Bronchial epithelial cell (primary cell): Measurements from ENCODE around the gene CCSER1. TPM values are rescaled to one million over a fixed set of nuclear protein-coding genes. Genes with fewer than 3 reads are reported as not detected.

Source experiments
- DNase-seq: peaks from one replicate; pipeline ENCODE4 v3.0.0-alpha.2; 2010; ENCODE audit warnings: low read depth
- FAIRE-seq: peaks from 2 replicates; lab custom pipeline; 2011; peaks lifted over from hg19 to GRCh38; lab: Jason Lieb, UNC
- H3K27me3 ChIP-seq: 2 replicates; pipeline ENCODE4 v1.5.1; 2011; ENCODE audit warnings: low read length; ENCODE audit not compliant: control insufficient read depth, insufficient read depth
- H3K36me3 ChIP-seq: 2 replicates; pipeline ENCODE4 v1.5.1; 2011; ENCODE audit warnings: low read length; ENCODE audit not compliant: control insufficient read depth, insufficient read depth
- H3K4me3 ChIP-seq: 2 replicates; pipeline ENCODE4 v1.5.1; 2011; ENCODE audit warnings: mild to moderate bottlenecking, low read depth, low read length, control low read depth
- total RNA-seq: library from RNA; depleted of rRNA; stranded (reverse); fragments of >200 nt; gene quantifications from 2 replicates; pipeline ENCODE4 v1.2.1, GENCODE V29; 2014
- TF ChIP-seq, protein P1 (sequence below): IDR thresholded peaks from 2 replicates; pipeline ENCODE4 v1.5.1; 2011; ENCODE audit warnings: mild to moderate bottlenecking, moderate library complexity, low read length, control low read depth, inconsistent platforms; ENCODE audit not compliant: insufficient read depth, severe bottlenecking

The CCSER1 gene
- total RNA-seq, 1 donor from 2014 or later = 6.6 TPM

- no peak overlapping the region for H3K4me3 ChIP-seq
- DNase-seq = no peak
- H3K27me3 ChIP-seq = no peaks in the 10 kb centered on the region
- FAIRE-seq = no peak
- TF ChIP-seq, protein P1, sequence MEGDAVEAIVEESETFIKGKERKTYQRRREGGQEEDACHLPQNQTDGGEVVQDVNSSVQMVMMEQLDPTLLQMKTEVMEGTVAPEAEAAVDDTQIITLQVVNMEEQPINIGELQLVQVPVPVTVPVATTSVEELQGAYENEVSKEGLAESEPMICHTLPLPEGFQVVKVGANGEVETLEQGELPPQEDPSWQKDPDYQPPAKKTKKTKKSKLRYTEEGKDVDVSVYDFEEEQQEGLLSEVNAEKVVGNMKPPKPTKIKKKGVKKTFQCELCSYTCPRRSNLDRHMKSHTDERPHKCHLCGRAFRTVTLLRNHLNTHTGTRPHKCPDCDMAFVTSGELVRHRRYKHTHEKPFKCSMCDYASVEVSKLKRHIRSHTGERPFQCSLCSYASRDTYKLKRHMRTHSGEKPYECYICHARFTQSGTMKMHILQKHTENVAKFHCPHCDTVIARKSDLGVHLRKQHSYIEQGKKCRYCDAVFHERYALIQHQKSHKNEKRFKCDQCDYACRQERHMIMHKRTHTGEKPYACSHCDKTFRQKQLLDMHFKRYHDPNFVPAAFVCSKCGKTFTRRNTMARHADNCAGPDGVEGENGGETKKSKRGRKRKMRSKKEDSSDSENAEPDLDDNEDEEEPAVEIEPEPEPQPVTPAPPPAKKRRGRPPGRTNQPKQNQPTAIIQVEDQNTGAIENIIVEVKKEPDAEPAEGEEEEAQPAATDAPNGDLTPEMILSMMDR = no peak
- H3K36me3 ChIP-seq = no peaks in the 10 kb centered on the region
These were observed 713.1 kb downstream of the CCSER1 start for GRCh38 chr4:90840291-90840690.

DNA sequence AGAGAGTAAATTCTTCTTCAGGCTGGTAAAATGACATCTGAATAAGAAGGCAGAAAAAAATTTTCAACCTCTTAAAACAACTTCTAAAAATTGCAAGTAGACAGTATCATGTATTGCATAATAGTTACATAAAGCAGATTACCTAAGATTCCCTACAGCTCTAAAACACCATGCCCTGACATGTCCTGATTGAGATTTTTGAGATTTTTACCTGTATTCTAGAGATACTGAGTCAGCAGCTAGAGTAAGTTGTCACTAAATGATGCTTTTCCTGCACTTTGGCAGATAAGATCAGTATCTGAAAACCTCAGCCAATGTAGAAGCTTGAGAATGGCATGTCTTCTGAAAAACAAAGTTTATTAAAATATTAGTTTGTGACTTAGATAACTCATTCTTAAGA lies 713.6 kb downstream of the CCSER1 start:
- TF ChIP-seq, protein P1 = no peak
- peak; percentile 92 for DNase-seq
- no peak for FAIRE-seq

GRCh38 chr4:90841676-90842075 lies 714.5 kb downstream of the CCSER1 start:
- DNase-seq (peak; percentile 62), FAIRE-seq (no peak)
- Histone ChIP-seq H3K27me3 (no peaks in the 10 kb centered on the region), H3K36me3 (no peaks in the 10 kb centered on the region), H3K4me3 (no peak overlapping the region)
- TF ChIP-seq, protein P1 = no peak

More for the DNA sequence above, 713.6 kb downstream of the CCSER1 start:
- H3K4me3 ChIP-seq = no peak overlapping the region
- no peaks in the 10 kb centered on the region for H3K27me3 ChIP-seq
- no peaks in the 10 kb centered on the region for H3K36me3 ChIP-seq

DNA sequence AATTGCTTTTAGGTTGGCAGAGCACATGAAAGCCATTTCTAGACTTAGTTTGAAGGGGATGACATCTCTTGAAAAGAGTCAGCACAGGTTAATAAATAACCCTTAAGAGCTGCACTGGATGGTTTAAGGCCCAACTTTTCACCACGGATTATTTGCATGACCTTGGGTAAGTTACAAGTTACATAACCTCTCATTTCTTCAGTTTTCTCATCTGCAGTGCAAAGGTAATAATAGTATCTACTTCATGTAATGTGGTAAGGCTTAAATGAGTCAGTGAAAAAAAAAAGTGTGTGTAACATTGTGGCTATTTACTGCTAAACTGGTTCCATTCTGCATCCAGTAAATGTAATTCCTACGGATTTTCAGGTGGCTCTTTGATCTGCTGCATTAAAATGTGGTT lies 715.8 kb downstream of the CCSER1 start:
- TF ChIP-seq, protein P1 = no peak
- no peaks in the 10 kb centered on the region for H3K27me3 ChIP-seq
- no peak for FAIRE-seq
- H3K4me3 ChIP-seq = no peak overlapping the region
- DNase-seq = peak; percentile 73
- H3K36me3 ChIP-seq = no peaks in the 10 kb centered on the region

GRCh38 chr4:90844241-90844640 lies 717.0 kb downstream of the CCSER1 start:
- no peak for FAIRE-seq
- H3K4me3 ChIP-seq = no peak overlapping the region
- TF ChIP-seq, protein P1 = no peak
- H3K27me3 ChIP-seq = no peaks in the 10 kb centered on the region
- no peak for DNase-seq
- H3K36me3 ChIP-seq = no peaks in the 10 kb centered on the region

GRCh38 chr4:90845777-90846176 lies 718.6 kb downstream of the CCSER1 start:
- TF ChIP-seq, protein P1 = no peak
- Histone ChIP-seq H3K4me3 (no peak overlapping the region), H3K27me3 (no peaks in the 10 kb centered on the region), H3K36me3 (no peaks in the 10 kb centered on the region)
- DNase-seq (peak; percentile 46), FAIRE-seq (no peak)
